IPS DF 6.9 (cell line): Measurements from ENCODE around the gene OR4X1.
"Not testable (repeated sequence)": the region's sequence is repeated elsewhere in the genome, so short reads cannot be mapped to it uniquely, and the experiment has no call there.

ENCODE experiments used
- DNase-seq: peaks from one replicate; pipeline ENCODE4 v3.0.0-alpha.2; 2013; ENCODE audit warnings: low read depth, low spot score
- H3K27ac ChIP-seq: one replicate; pipeline ENCODE4 v1.5.1; 2013; ENCODE audit warnings: low read length, control low read depth
- H3K27me3 ChIP-seq: 2 replicates; pipeline ENCODE4 v1.6.1; 2013; ENCODE audit warnings: mild to moderate bottlenecking, low read length; ENCODE audit not compliant: control insufficient read depth, insufficient read depth
- H3K36me3 ChIP-seq: 2 replicates; pipeline ENCODE4 v1.6.1; 2013; ENCODE audit warnings: low read length; ENCODE audit not compliant: control insufficient read depth, insufficient read depth
- H3K4me1 ChIP-seq: 2 replicates; pipeline ENCODE4 v1.6.1; 2013; ENCODE audit warnings: low read length; ENCODE audit not compliant: control insufficient read depth, insufficient read depth
- H3K4me3 ChIP-seq: 2 replicates; pipeline ENCODE4 v1.5.1; 2013; ENCODE audit warnings: mild to moderate bottlenecking, low read length
- H3K9me3 ChIP-seq: 2 replicates; pipeline ENCODE4 v1.6.1; 2013; ENCODE audit warnings: low read length, inconsistent platforms; ENCODE audit not compliant: control insufficient read depth, insufficient read depth
- WGBS: extraction: QIAGEN DNeasy Blood & Tissue Kit; methylation state at CpG from one replicate; pipeline ENCODE4 v1.1.7; 2013; ENCODE audit warnings: mixed read lengths, missing lambda C conversion rate; ENCODE audit not compliant: insufficient read length, insufficient coverage; 5-methylcytosine and 5-hydroxymethylcytosine counted together

The OR4X1 gene

GRCh38 chr11:48305923-48306322, 42.3 kb downstream of the OR4X1 start, which contains the start of gene OR4S1:
Gene OR4S1 (plus strand): TSS chr11:48306223. CDS start chr11:48306223, 0 bp downstream.
- Histone ChIP-seq H3K27me3 (no peaks in the 10 kb centered on the region), H3K4me1 (no peaks in the 10 kb centered on the region), H3K9me3 (peaks cover 4% of the 10 kb centered on the region), H3K36me3 (no peaks in the 10 kb centered on the region), H3K4me3 (no peak within 1 kb of the TSS), H3K27ac (no peak within 1 kb of the TSS)
- no CpG with 5 or more reads among the region's 1 CpG for WGBS
- no peak for DNase-seq

- 100% methylated on average over 1 of the region's 5 CpGs for WGBS
- no peak overlapping the region for H3K27ac ChIP-seq
- H3K27me3 ChIP-seq = no peaks in the 10 kb centered on the region
- H3K9me3 ChIP-seq = peaks cover 4% of the 10 kb centered on the region
- DNase-seq = peak; percentile 13
- H3K4me1 ChIP-seq = no peaks in the 10 kb centered on the region
- no peaks in the 10 kb centered on the region for H3K36me3 ChIP-seq
- H3K4me3 ChIP-seq = no peak overlapping the region
Observed at GRCh38 chr11:48307760-48308386, 44.2 kb downstream of the OR4X1 start.

- not testable (repeated sequence) for H3K36me3 ChIP-seq, H3K27me3 ChIP-seq, H3K27ac ChIP-seq, DNase-seq, H3K4me1 ChIP-seq, H3K4me3 ChIP-seq, H3K9me3 ChIP-seq
- no CpG with 5 or more reads among the region's 2 CpGs for WGBS
Observed at GRCh38 chr11:48313590-48313989, 49.9 kb downstream of the OR4X1 start.
